HepG2 (cell line): ENCODE measurements around the gene NFKBIA. TPM values are rescaled to one million over a fixed set of nuclear protein-coding genes. Genes with fewer than 3 reads are reported as not detected.

Source experiments
- AGO2 ChIP-seq: fragments of 200-400 bp; formaldehyde crosslinking; optimal IDR thresholded peaks from 2 replicates; pipeline ENCODE3; 2017; ENCODE audit warnings: mild to moderate bottlenecking, low read depth, low read length, moderate library complexity
- EP300 ChIP-seq, 3 experiments: sonication (generic) in 1 of 3; formaldehyde crosslinking in 1 of 3; IDR thresholded peaks; 2 replicates each; pipeline versions ENCODE4 v1.5.1 to v1.6.1; 2011 to 2020; ENCODE audit warnings: low read depth in 2 of 3, low read length in 2 of 3, borderline replicate concordance in 1 of 3, improper control_type of control experiment in 1 of 3, mild to moderate bottlenecking in 1 of 3, missing genetic modification reagents in 1 of 3, moderate library complexity in 1 of 3
- MTF1 ChIP-seq: sonication (generic); formaldehyde crosslinking; IDR thresholded peaks from 2 replicates; pipeline ENCODE4 v1.5.0; 2020; ENCODE audit warnings: missing genetic modification reagents
- NFRKB ChIP-seq: fragments of 450-650 bp; IDR thresholded peaks from 2 replicates; pipeline ENCODE4 v1.6.1; 2017
- NR3C1 ChIP-seq: sonication (generic); formaldehyde crosslinking; IDR thresholded peaks from 2 replicates; pipeline ENCODE4 v1.4.0; 2020; ENCODE audit warnings: missing genetic modification reagents
- PHB2 ChIP-seq: fragments of 450-650 bp; IDR thresholded peaks from 2 replicates; pipeline ENCODE4 v1.6.1; 2018; ENCODE audit not compliant: partially characterized antibody
- RBM22 ChIP-seq: fragments of 200-400 bp; formaldehyde crosslinking; optimal IDR thresholded peaks from 2 replicates; pipeline ENCODE3; 2017; ENCODE audit warnings: mild to moderate bottlenecking, low read length, moderate library complexity
- RFX5 ChIP-seq: IDR thresholded peaks from 2 replicates; pipeline ENCODE4 v1.6.1; 2011; ENCODE audit warnings: low read depth, low read length, improper control_type of control experiment
- SRSF9 ChIP-seq: fragments of 200-400 bp; formaldehyde crosslinking; IDR thresholded peaks from 2 replicates; pipeline ENCODE4 v1.6.1; 2018; ENCODE audit warnings: borderline replicate concordance, mild to moderate bottlenecking, low read depth, low read length; ENCODE audit not compliant: insufficient read depth, poor library complexity, severe bottlenecking
- SRY ChIP-seq: sonication (generic); formaldehyde crosslinking; IDR thresholded peaks from 2 replicates; pipeline ENCODE4 v1.8.0; 2022; ENCODE audit warnings: mild to moderate bottlenecking, missing genetic modification reagents
- ZNF136 ChIP-seq: sonication (generic); formaldehyde crosslinking; IDR thresholded peaks from 2 replicates; pipeline ENCODE4 v1.8.1; 2022; ENCODE audit warnings: low read depth, mild to moderate bottlenecking, moderate library complexity, missing genetic modification reagents
- ZNF256 ChIP-seq: sonication (generic); formaldehyde crosslinking; conservative IDR thresholded peaks from 2 replicates; pipeline ENCODE4 v1.4.0; 2020; ENCODE audit warnings: missing genetic modification reagents
- ZNF263 ChIP-seq: sonication (generic); formaldehyde crosslinking; IDR thresholded peaks from 2 replicates; pipeline ENCODE4 v1.4.0; 2020; ENCODE audit warnings: missing genetic modification reagents
- ZNF550 ChIP-seq: sonication (generic); formaldehyde crosslinking; IDR thresholded peaks from 2 replicates; pipeline ENCODE4 v1.4.0; 2020; ENCODE audit warnings: mild to moderate bottlenecking, missing genetic modification reagents, borderline replicate concordance
- ZNF569 ChIP-seq: sonication (generic); formaldehyde crosslinking; IDR thresholded peaks from 2 replicates; pipeline ENCODE4 v1.5.0; 2020; ENCODE audit warnings: mild to moderate bottlenecking, missing genetic modification reagents, moderate library complexity, borderline replicate concordance
- ZNF598 ChIP-seq: sonication (generic); formaldehyde crosslinking; IDR thresholded peaks from 2 replicates; pipeline ENCODE4 v1.5.1; 2020; ENCODE audit warnings: mild to moderate bottlenecking, missing genetic modification reagents, borderline replicate concordance
- polyA plus RNA-seq, 8 experiments: library from polyadenylated mRNA; depleted of rRNA in 3 of 8; stranded (reverse) in 7 of 8; unstranded in 1 of 8; fragments of >200 nt; fragmentation: Illumina TruSeq in 4 of 8; extraction: Trizol in 4 of 8; gene quantifications; 2 replicates each; pipeline versions ENCODE4 v1.2.1 to v1.2.3, GENCODE V29; 2011 to 2016; ENCODE audit warnings: low read depth in 4 of 8, missing spikeins in 1 of 8, mixed read lengths in 1 of 8; ENCODE audit not compliant: insufficient read depth in 1 of 8
- total RNA-seq, 5 experiments: library from RNA; depleted of rRNA; stranded (reverse); fragments of >200 nt; fragmentation: Illumina TruSeq; extraction: Trizol; gene quantifications; 2 replicates each; pipeline ENCODE4 v1.2.3, GENCODE V29; 2016; ENCODE audit warnings: low read depth in 1 of 5
- TF ChIP-seq, protein P1 (sequence below): IDR thresholded peaks from 2 replicates; pipeline ENCODE4 v1.6.1; 2016; ENCODE audit warnings: low read depth, borderline replicate concordance
- TF ChIP-seq, protein P2 (sequence below): IDR thresholded peaks from 2 replicates; pipeline ENCODE4 v1.6.1; 2016
- TF ChIP-seq, protein P3 (sequence below): sonication (generic); formaldehyde crosslinking; IDR thresholded peaks from 2 replicates; pipeline ENCODE4 v1.4.0; 2020; ENCODE audit warnings: low read depth, mild to moderate bottlenecking, missing genetic modification reagents
- TF ChIP-seq, protein P4 (sequence below): sonication (generic); formaldehyde crosslinking; IDR thresholded peaks from 2 replicates; pipeline ENCODE4 v1.4.0; 2020; ENCODE audit warnings: missing genetic modification reagents
- TF ChIP-seq, protein P5 (sequence below), 2 experiments: fragments of 450-650 bp in 1 of 2; sonication (generic) in 1 of 2; formaldehyde crosslinking; IDR thresholded peaks; 2 replicates each; pipeline versions ENCODE4 v1.5.0 to v1.8.0; 2020 to 2022; ENCODE audit warnings: mild to moderate bottlenecking in 1 of 2, missing genetic modification reagents in 1 of 2
- TF ChIP-seq, protein P6 (sequence below): sonication (generic); formaldehyde crosslinking; IDR thresholded peaks from 2 replicates; pipeline ENCODE4 v1.5.0; 2020; ENCODE audit warnings: missing genetic modification reagents, mild to moderate bottlenecking, borderline replicate concordance

NFKBIA gene
- total and polyA plus RNA-seq, 2 of the 13 experiments (the other 11 are each of a cell fraction or from before 2014, with no cell fraction given), result 197 to 319 TPM

DNA sequence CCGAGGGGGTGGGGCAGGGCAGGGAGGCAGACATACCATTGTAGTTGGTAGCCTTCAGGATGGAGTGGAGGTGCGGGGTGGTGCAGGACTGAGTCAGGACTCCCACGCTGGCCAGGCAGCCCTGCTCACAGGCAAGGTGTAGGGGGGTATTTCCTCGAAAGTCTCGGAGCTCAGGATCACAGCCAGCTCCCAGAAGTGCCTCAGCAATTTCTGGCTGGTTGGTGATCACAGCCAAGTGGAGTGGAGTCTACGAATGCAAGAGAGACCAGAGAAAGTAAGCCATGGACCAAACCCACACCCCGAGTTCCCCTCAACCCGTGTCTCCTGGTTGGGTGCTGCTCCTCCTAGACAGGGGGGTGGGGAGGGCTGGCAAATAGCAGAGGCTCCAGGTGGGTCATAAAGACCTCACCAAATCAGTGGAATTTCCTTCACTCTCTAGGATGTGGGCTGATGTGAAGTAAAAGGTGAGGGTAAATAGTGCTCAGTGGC lies 1.4 kb downstream of the NFKBIA start (continued):
- TF ChIP-seq AGO2 (no peak), ZNF136 (0 out of 2 replicates have a peak, but pooled peaks have one; percentile 76), ZNF598 (CRISPR knock-in tag) (no peak; the same call in 1 of the 2 replicates), EP300 (IDR thresholded peaks at IDR 0.05; ENCODE audit: low read depth in 2 of 2, low read length in 2 of 2) (0 out of 4 replicates have a peak, but pooled peaks of 1 of the 2 experiments have one; percentile 8), EP300 (CRISPR knock-in tag; IDR thresholded peaks at IDR 0.05; ENCODE audit: borderline replicate concordance) (no peak), PHB2 (no peak), RFX5 (0 out of 2 replicates have a peak, but pooled peaks have one; percentile 8), SRY (CRISPR knock-in tag) (no peak), ZNF550 (CRISPR knock-in tag) (0 out of 2 replicates have a peak, but pooled peaks have one; percentile 12), NFRKB (no peak), ZNF569 (CRISPR knock-in tag) (no peak), ZNF256 (no peak), SRSF9 (no peak), NR3C1 (CRISPR knock-in tag) (0 out of 2 replicates have a peak, but pooled peaks have one; percentile 54), ZNF263 (CRISPR knock-in tag) (no peak), RBM22 (no peak), MTF1 (CRISPR knock-in tag) (no peak)
- TF ChIP-seq, protein P1, sequence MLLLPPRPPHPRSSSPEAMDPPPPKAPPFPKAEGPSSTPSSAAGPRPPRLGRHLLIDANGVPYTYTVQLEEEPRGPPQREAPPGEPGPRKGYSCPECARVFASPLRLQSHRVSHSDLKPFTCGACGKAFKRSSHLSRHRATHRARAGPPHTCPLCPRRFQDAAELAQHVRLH (CRISPR knock-in tag), result peak; percentile 36; the same call in 1 of the 2 replicates
- TF ChIP-seq, protein P2, sequence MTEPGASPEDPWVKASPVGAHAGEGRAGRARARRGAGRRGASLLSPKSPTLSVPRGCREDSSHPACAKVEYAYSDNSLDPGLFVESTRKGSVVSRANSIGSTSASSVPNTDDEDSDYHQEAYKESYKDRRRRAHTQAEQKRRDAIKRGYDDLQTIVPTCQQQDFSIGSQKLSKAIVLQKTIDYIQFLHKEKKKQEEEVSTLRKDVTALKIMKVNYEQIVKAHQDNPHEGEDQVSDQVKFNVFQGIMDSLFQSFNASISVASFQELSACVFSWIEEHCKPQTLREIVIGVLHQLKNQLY (CRISPR knock-in tag), result no peak
- TF ChIP-seq, protein P3, sequence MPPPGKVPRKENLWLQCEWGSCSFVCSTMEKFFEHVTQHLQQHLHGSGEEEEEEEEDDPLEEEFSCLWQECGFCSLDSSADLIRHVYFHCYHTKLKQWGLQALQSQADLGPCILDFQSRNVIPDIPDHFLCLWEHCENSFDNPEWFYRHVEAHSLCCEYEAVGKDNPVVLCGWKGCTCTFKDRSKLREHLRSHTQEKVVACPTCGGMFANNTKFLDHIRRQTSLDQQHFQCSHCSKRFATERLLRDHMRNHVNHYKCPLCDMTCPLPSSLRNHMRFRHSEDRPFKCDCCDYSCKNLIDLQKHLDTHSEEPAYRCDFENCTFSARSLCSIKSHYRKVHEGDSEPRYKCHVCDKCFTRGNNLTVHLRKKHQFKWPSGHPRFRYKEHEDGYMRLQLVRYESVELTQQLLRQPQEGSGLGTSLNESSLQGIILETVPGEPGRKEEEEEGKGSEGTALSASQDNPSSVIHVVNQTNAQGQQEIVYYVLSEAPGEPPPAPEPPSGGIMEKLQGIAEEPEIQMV (CRISPR knock-in tag), result no peak
- TF ChIP-seq, protein P4, sequence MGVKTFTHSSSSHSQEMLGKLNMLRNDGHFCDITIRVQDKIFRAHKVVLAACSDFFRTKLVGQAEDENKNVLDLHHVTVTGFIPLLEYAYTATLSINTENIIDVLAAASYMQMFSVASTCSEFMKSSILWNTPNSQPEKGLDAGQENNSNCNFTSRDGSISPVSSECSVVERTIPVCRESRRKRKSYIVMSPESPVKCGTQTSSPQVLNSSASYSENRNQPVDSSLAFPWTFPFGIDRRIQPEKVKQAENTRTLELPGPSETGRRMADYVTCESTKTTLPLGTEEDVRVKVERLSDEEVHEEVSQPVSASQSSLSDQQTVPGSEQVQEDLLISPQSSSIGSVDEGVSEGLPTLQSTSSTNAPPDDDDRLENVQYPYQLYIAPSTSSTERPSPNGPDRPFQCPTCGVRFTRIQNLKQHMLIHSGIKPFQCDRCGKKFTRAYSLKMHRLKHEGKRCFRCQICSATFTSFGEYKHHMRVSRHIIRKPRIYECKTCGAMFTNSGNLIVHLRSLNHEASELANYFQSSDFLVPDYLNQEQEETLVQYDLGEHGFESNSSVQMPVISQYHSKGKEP (CRISPR knock-in tag), result no peak
- TF ChIP-seq, protein P5, sequence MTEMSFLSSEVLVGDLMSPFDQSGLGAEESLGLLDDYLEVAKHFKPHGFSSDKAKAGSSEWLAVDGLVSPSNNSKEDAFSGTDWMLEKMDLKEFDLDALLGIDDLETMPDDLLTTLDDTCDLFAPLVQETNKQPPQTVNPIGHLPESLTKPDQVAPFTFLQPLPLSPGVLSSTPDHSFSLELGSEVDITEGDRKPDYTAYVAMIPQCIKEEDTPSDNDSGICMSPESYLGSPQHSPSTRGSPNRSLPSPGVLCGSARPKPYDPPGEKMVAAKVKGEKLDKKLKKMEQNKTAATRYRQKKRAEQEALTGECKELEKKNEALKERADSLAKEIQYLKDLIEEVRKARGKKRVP (CRISPR knock-in tag; IDR thresholded peaks at IDR 0.05), result no peak
- TF ChIP-seq, protein P6, sequence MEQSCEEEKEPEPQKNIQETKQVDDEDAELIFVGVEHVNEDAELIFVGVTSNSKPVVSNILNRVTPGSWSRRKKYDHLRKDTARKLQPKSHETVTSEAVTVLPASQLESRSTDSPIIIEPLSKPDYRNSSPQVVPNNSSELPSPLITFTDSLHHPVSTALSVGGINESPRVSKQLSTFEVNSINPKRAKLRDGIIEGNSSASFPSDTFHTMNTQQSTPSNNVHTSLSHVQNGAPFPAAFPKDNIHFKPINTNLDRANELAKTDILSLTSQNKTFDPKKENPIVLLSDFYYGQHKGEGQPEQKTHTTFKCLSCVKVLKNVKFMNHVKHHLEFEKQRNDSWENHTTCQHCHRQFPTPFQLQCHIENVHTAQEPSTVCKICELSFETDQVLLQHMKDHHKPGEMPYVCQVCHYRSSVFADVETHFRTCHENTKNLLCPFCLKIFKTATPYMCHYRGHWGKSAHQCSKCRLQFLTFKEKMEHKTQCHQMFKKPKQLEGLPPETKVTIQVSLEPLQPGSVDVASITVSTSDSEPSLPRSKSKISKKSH, result peak; percentile 94; the same call in 1 of the 2 replicates
